ENCODE results near the gene SPON2.
A peak's percentile ranks its signal among the peaks of the same experiment; 100 is the strongest.

Gene SPON2

GRCh38 chr4:1216869-1217294 is 44.5 kb upstream of the SPON2 start:
- Histone ChIP-seq H3K27me3 (ENCODE audit: insufficient read depth, low read length, poor library complexity) (no peaks in the 10 kb centered on the region), H3K4me3 (ENCODE audit: low read depth in 1 of 2, low read length in 2 of 2) (peak overlapping the region in 1 of 2 experiments; percentile 34; a peak in 2 of 4 replicates), H3K4me2 (ENCODE audit: insufficient read depth, low read length) (peak overlapping the region; percentile 50), H3K4me1 (ENCODE audit: insufficient read depth, low read length) (peaks cover 29% of the 10 kb centered on the region), H2AFZ (ENCODE audit: low read depth, low read length) (peak overlapping the region; percentile 36; the same call in 1 of the 2 replicates), H3K9ac (ENCODE audit: low read depth, low read length) (peak overlapping the region; percentile 51), H4K20me1 (ENCODE audit: insufficient read depth, low read length) (peaks cover 34% of the 10 kb centered on the region), H3K36me3 (ENCODE audit: insufficient read depth, low read length) (peaks cover 92% of the 10 kb centered on the region), H3K27ac (ENCODE audit: low read length) (peak overlapping the region; percentile 77), H3K79me2 (ENCODE audit: insufficient read depth, low read length) (peaks cover 61% of the 10 kb centered on the region), H3K9me3 (ENCODE audit: insufficient read depth, low read length, severe bottlenecking) (no peaks in the 10 kb centered on the region)
- DNase-seq (peak; percentile 93), ATAC-seq (ENCODE audit: insufficient read depth, low read depth) (peak; percentile 98)
- TF ChIP-seq EZH2 (IDR thresholded peaks at IDR 0.05; ENCODE audit: borderline replicate concordance, low read depth, low read length, severe bottlenecking), result no peak
- peak; percentile 30 for TF ChIP-seq CTCF (IDR thresholded peaks at IDR 0.05; ENCODE audit: borderline replicate concordance, extremely low read depth, low read length, poor library complexity, severe bottlenecking)

GRCh38 chr4:1216076-1216614 is 43.8 kb upstream of the SPON2 start:
- H3K9me3 ChIP-seq (ENCODE audit: insufficient read depth, low read length, severe bottlenecking), result no peaks in the 10 kb centered on the region
- ATAC-seq (ENCODE audit: insufficient read depth, low read depth), result no peak
- H3K9ac ChIP-seq (ENCODE audit: low read depth, low read length), result peak overlapping the region; percentile 51
- peak overlapping the region in 1 of 2 experiments; percentile 34; a peak in 2 of 4 replicates for H3K4me3 ChIP-seq (ENCODE audit: low read depth in 1 of 2, low read length in 2 of 2)
- no peak overlapping the region for H2AFZ ChIP-seq (ENCODE audit: low read depth, low read length)
- peaks cover 90% of the 10 kb centered on the region for H3K36me3 ChIP-seq (ENCODE audit: insufficient read depth, low read length)
- H3K27ac ChIP-seq (ENCODE audit: low read length), result peak overlapping the region; percentile 77
- no peak for TF ChIP-seq CTCF (IDR thresholded peaks at IDR 0.05; ENCODE audit: borderline replicate concordance, extremely low read depth, low read length, poor library complexity, severe bottlenecking)
- no peak for TF ChIP-seq EZH2 (IDR thresholded peaks at IDR 0.05; ENCODE audit: borderline replicate concordance, low read depth, low read length, severe bottlenecking)
- H3K4me1 ChIP-seq (ENCODE audit: insufficient read depth, low read length), result peaks cover 29% of the 10 kb centered on the region
- H3K79me2 ChIP-seq (ENCODE audit: insufficient read depth, low read length), result peaks cover 59% of the 10 kb centered on the region
- DNase-seq, result no peak
- H4K20me1 ChIP-seq (ENCODE audit: insufficient read depth, low read length), result peaks cover 32% of the 10 kb centered on the region
- H3K4me2 ChIP-seq (ENCODE audit: insufficient read depth, low read length), result peak overlapping the region; percentile 50
- no peaks in the 10 kb centered on the region for H3K27me3 ChIP-seq (ENCODE audit: insufficient read depth, low read length, poor library complexity)

- H2AFZ ChIP-seq (ENCODE audit: low read depth, low read length), result no peak overlapping the region
- peak overlapping the region; percentile 77 for H3K27ac ChIP-seq (ENCODE audit: low read length)
- ATAC-seq (ENCODE audit: insufficient read depth, low read depth) (no peak), DNase-seq (no peak)
- H3K36me3 ChIP-seq (ENCODE audit: insufficient read depth, low read length), result peaks cover 89% of the 10 kb centered on the region
- H3K9me3 ChIP-seq (ENCODE audit: insufficient read depth, low read length, severe bottlenecking), result no peaks in the 10 kb centered on the region
- peaks cover 29% of the 10 kb centered on the region for H3K4me1 ChIP-seq (ENCODE audit: insufficient read depth, low read length)
- H3K9ac ChIP-seq (ENCODE audit: low read depth, low read length), result peak overlapping the region; percentile 51
- peak overlapping the region; percentile 50; the same call in 1 of the 2 replicates for H3K4me2 ChIP-seq (ENCODE audit: insufficient read depth, low read length)
- H4K20me1 ChIP-seq (ENCODE audit: insufficient read depth, low read length), result peaks cover 29% of the 10 kb centered on the region
- peaks cover 52% of the 10 kb centered on the region for H3K79me2 ChIP-seq (ENCODE audit: insufficient read depth, low read length)
- H3K27me3 ChIP-seq (ENCODE audit: insufficient read depth, low read length, poor library complexity), result no peaks in the 10 kb centered on the region
- TF ChIP-seq EZH2 (IDR thresholded peaks at IDR 0.05; ENCODE audit: borderline replicate concordance, low read depth, low read length, severe bottlenecking) (no peak), CTCF (IDR thresholded peaks at IDR 0.05; ENCODE audit: borderline replicate concordance, extremely low read depth, low read length, poor library complexity, severe bottlenecking) (no peak)
- no peak overlapping the region for H3K4me3 ChIP-seq (ENCODE audit: low read depth in 1 of 2, low read length in 2 of 2)
These were observed 43.0 kb upstream of the SPON2 start for GRCh38 chr4:1215141-1216075.

Data from DND-41 (cell line).